GM18502 (cell line): ENCODE results near the gene MMP14.
"Not testable (repeated sequence)": the region's sequence is repeated elsewhere in the genome, so short reads cannot be mapped to it uniquely, and the experiment has no call there.

Source experiments
- ATAC-seq: cut with Tn5 transposase; IDR thresholded peaks from one replicate; pipeline ENCODE4 v1.9.1; 2021; ENCODE audit warnings: mild to moderate bottlenecking; ENCODE audit not compliant: unreplicated experiment, poor library complexity

Gene MMP14

GRCh38 chr14:22854296-22854695, 17.9 kb downstream of the MMP14 start:
- not testable (repeated sequence) for ATAC-seq

GRCh38 chr14:22854963-22855724, 18.8 kb downstream of the MMP14 start:
- no peak for ATAC-seq

GRCh38 chr14:22856428-22856827, 20.0 kb downstream of the MMP14 start:
- no peak for ATAC-seq

- not testable (repeated sequence) for ATAC-seq
Measured at GRCh38 chr14:22860377-22860776, 24.0 kb downstream of the MMP14 start.

- no peak for ATAC-seq
Measured at GRCh38 chr14:22861651-22862050, 25.3 kb downstream of the MMP14 start.

GRCh38 chr14:22864979-22865378, 28.6 kb downstream of the MMP14 start:
- ATAC-seq = no peak

- ATAC-seq = no peak
Measured at GRCh38 chr14:22865424-22866405, 29.3 kb downstream of the MMP14 start.

- ATAC-seq = no peak
Measured at GRCh38 chr14:22866874-22867273, 30.5 kb downstream of the MMP14 start.

GRCh38 chr14:22870811-22871223, 34.4 kb downstream of the MMP14 start:
- peak; percentile 54 for ATAC-seq

- ATAC-seq = peak; percentile 74
Measured at GRCh38 chr14:22871224-22872032, 35.0 kb downstream of the MMP14 start, which contains the start of gene LRP10. LRP10 (plus strand) TSS chr14:22871740; CDS start chr14:22872304, 564 bp downstream.

- peak; percentile 27 for ATAC-seq
Measured at GRCh38 chr14:22872033-22872832, 35.8 kb downstream of the MMP14 start.

- ATAC-seq = no peak
Measured at GRCh38 chr14:22872833-22873520, 36.6 kb downstream of the MMP14 start.

- no peak for ATAC-seq
Measured at GRCh38 chr14:22875003-22875747, 38.8 kb downstream of the MMP14 start.

- no peak for ATAC-seq
Measured at GRCh38 chr14:22875748-22876319, 39.4 kb downstream of the MMP14 start.

- no peak for ATAC-seq
Measured at GRCh38 chr14:22877000-22877501, 40.7 kb downstream of the MMP14 start.

- ATAC-seq = no peak
Measured at GRCh38 chr14:22878271-22879246, 42.2 kb downstream of the MMP14 start.
